ENCODE measurements around the gene ZFAND2B.

ZFAND2B gene

DNA sequence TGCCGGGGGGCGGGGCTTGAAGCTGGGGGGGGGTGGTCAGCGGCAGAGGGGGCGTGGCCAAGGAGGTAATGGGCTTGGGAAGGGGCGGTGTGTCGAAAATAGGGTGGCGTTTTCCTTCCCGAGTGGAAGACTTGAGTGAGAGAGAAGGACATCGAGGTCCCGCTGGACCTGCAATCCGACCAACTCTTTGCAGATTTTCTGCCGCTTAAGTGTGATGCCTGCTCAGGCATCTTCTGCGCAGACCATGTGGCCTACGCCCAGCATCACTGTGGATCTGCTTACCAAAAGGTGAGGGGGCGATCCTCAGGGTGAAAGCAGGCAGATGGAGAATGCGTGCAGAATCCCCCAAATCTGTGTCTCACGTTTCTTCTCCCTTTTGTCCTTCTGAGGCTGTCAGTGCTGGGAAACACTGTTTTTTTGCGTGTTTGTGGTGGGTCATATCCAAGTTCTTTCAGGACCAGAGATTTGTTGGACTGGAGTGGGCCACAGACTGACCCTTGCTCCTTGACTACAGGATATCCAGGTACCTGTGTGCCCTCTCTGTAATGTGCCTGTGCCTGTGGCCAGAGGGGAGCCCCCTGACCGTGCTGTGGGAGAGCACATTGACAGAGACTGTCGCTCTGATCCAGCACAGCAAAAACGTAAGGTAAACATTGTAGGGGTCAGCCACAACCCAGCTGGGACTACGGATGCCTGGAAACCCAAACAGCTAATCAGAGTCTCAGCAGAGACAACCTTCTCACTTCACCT is 727 bp downstream of the ZFAND2B start:
- no peak for DNase-seq

GRCh38 chr2:219207884-219208740 is 1.5 kb downstream of the ZFAND2B start:
- no peak for DNase-seq

- no peak for DNase-seq
Measured at GRCh38 chr2:219209236-219210195, 2.9 kb downstream of the ZFAND2B start.

DNA sequence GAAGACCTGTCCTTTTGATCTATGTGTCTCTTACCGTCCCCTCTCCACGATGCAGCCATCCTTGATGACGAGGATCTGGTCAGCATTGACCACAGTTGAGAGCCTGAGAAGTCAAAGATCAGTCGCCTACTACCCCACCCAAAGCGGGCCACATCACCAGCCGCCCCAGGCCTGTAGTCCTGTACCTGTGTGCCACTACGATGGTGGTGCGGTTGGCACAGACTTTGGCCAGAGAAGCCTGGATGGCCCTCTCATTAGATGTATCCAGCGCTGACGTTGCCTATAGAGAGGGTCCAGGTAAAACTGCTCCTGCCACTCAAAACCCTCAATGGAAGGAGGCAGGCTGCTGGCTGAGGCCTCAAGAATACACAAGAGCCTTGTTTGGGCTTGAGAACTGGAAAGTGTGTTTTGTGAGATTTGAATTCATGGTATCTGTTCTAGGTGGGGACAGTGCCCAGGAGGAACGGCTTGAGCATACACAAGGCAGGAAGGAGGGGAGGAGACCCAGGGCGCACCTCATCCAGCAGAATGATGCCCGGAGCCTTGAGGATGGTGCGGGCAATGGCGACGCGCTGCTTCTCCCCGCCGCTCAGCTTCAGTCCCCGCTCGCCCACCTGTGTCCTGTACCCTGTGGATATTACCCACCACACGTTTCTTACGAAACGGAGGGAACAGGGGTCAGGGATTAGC is 3.8 kb downstream of the ZFAND2B start:
- DNase-seq, result no peak

DNA sequence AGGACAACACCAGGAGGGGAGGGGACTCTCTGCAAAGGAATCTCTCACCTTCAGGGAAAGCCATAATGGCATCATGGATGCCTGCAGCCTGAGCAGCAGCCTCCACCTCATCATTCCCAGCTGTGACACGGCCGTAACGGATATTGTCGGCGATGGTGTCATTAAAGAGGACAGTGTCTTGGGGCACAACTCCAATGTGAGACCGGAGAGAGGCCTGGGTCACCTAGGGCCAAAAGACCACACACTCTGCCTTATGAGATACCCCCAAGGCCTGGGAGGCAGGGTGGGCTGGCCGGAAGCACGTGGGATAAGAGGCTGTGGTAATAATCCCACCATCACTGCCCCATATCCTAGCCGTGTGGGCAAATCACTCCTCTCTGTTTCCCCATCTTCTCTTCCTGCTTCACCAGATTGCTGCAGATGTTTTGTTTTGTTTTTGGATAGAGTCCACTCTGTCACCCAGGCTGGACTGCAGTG is 4.3 kb downstream of the ZFAND2B start:
- DNase-seq, result no peak

GRCh38 chr2:219213026-219213415 is 6.4 kb downstream of the ZFAND2B start:
- no peak for DNase-seq

- no peak for DNase-seq
Measured at GRCh38 chr2:219213486-219214071, 7.0 kb downstream of the ZFAND2B start.

DNA sequence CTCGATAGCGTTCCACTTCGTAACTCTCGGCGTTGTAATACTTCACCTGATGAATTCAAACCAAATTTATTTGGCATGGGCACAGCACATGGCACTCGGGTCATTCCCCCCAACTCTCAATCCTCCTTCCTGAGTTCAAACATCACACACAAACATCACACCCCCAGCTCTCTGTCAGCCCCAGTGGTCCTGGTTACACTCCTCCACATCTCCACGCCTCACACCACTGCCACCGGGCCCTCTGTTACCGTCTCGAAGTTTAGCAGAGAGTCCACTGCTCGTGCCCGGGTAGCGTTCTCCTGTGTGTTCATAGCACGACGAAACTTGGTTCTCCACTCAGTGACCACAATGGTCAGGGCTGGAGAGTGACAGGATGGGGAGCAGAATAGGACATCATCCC is 7.6 kb downstream of the ZFAND2B start:
- DNase-seq, result no peak

- no peak for DNase-seq
Measured at GRCh38 chr2:219214786-219215185, 8.2 kb downstream of the ZFAND2B start.

- no peak for DNase-seq
Measured at GRCh38 chr2:219215871-219216534, 9.4 kb downstream of the ZFAND2B start.

- no peak for DNase-seq
Measured at GRCh38 chr2:219216535-219216915, 9.9 kb downstream of the ZFAND2B start.

- peak; percentile 69 for DNase-seq
Measured at GRCh38 chr2:219218217-219218731, 11.7 kb downstream of the ZFAND2B start.

DNA sequence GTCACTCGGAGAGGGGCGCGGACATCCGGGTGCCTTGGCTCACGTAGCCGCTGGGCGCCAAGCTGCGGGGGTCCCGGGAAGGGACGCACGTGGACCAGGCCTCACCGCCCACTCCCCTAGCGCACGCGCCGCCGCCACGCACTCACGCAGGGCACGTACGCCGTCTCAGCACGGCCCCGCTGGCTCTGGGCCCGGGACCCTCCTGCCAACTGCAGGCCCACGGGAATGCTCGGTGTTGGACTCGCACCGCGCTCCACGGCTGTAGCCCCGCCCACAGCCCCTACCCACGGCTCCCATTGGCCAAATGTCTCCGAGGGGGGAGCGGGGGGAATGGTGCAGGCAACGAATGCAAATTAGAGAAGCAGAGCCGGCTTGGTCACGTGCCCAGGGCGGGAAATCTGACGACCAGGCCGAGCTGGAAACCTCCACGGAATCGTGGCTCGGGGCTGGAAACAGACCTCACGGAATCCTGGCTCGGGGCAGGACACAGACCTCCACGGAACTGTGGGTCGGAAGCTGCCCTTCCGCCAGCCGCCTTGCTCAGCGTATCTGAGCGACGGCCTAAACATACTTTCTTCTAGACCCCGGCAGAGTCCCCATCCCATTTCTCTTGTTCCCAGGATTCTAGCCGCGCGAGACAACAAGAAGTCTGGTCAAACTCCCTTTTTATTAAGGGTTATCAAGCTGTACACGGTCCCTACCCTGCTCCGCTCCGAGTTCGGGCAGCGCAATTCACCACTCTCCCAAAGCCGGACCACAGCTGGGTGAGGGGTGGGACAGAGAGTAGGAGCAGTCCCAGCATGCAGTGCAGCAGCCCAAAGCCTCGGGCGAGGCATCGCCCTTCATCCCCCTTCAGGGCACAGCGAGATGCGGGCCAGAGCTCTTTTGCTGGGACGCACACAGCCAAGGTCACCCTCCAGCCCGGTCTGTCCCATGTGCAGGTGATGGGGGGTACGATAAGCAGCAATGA is 12.4 kb downstream of the ZFAND2B start, which contains the start of gene ABCB6:
Gene ABCB6, minus strand, starts transcription at position 227 of the 970 bp plus-strand sequence. CDS start 285 bp downstream, outside the sequence.
- peak; percentile 89 for DNase-seq

- DNase-seq, result no peak
Measured at GRCh38 chr2:219219784-219220532, 13.4 kb downstream of the ZFAND2B start.

DNA sequence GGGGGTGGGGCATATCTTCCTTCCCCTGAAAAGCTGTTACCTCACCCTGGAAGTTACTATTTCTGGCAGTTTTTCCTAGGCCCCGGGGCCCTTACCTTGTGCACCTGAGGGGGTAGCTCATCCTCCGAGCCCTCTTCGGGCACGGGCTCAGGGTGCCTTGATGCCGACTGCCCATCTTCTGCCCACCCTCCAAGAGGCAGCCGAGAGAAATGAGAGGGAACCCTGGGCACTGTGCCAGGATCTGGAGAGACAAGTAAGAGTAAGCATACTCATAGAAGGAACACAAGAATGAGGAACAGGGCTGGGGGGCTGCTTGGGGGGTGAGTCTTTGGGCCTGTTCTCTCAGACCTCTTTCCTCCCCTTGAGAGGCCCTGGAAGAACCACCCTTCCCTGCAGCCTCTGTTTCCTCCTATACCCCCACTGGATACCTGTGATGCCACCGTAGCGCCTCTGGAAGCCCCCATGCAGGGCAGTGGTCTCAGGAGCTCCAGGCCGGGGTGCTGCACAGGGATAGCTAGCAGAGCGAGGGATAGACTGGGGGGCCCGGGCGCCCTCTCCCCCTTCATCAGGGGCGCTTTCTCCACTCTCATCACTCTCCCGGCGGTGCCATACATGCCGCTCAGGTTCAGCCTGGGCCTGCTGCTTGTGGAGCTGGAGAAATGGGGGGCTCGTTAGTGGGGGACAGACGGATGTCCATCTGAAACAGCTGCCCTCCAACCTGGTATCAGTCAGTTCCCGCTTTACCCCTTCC is 14.2 kb downstream of the ZFAND2B start:
- no peak for DNase-seq

DNA sequence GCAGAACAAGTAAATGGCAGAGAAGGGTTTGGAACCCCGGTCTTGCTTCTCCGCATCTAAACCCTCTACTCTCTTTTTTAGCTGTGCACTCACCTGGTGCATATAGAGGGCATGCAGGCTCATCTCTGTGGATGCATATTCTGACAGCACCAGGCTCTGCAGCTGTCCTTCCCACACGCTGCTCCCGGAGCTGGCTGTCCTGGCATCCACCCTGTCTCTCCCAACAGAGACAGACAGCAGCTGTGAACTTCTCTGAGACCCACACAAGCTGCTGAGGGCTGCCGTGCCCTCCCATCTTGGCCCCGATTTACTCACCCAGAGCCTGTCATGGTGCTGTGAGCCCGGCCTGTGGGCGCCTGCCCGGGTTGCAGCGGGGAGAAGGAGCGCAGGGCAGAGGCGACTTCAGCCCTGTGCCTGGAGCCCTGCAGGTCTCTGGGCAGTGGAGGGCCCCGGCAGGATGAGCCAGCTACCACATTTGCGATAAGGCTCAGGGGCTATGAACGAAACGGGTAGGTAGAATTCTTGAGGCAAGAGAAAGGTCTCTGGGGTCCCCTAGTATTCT is 15.5 kb downstream of the ZFAND2B start:
- no peak for DNase-seq

DNA sequence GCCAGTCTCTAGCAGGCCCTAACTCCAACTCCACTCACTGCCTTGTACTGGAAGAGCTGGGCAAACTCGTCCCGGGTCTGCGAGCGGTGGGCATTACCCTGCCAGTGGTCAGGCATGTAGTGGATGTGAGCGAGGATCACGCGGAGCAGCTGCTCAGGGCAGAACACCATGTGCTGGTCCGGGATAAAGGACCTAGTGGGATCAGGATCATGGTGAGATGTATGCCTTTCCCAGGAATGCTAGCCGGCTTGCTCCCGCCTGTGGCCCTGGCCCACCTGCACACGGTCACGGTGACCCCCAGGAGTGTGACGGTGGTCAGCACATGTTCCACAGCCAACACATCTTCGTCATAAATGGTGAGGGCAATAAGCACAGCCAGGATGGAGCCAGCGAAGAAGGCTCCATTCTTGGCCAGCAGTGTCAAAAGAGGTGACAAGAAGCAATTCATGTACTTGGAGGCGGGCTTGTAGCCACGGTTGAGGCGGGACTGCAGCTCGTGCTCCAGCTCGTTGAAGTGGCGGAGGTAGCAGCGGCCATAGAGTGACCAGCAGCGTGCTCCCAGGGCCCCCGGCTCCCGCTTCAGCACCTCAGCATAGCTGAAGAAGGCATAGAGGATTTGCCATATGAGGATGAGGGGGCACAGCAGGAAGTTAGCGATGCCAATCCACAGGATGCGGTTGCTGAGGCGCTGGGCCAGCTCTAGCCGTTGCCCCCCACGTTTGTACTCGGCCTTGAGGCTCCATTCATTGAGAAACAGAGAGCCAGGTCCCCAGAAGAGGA is 17.4 kb downstream of the ZFAND2B start:
- DNase-seq, result no peak
